ENCODE results near the gene C22orf31.

DNA sequence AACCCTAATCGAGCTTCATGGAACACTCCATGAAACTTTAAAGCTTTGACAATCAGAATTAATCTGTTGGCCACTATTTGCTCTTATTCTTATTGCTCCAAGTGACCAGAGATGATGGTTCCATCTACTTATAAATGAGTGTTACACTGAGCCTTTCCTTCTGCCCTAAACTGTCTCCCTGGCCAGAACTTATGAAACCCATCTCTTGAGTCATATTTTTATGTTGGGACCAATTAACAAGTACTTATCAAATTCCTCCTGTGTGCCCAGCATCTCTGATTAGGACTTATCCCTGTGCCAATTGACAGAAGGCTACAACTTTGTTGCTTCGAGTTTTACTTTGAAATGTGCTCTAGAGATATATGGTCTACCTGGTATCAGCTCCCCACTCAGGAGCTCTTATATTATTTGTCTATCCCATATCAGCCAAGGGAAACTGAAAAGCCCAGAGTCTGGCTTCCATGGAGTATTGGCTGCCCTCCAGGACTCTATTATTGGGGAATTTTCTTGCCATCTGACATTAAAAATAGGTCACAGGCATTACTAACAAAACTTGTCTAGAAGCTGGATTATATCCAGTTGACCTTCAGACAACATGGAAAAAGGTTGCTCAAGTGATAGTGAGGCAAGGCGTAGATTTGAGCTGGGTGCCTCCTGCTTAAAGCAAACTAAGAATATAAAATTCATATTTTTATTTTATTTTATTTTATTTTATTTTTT, 20.0 kb upstream of the C22orf31 start:
- TF ChIP-seq, protein P1, sequence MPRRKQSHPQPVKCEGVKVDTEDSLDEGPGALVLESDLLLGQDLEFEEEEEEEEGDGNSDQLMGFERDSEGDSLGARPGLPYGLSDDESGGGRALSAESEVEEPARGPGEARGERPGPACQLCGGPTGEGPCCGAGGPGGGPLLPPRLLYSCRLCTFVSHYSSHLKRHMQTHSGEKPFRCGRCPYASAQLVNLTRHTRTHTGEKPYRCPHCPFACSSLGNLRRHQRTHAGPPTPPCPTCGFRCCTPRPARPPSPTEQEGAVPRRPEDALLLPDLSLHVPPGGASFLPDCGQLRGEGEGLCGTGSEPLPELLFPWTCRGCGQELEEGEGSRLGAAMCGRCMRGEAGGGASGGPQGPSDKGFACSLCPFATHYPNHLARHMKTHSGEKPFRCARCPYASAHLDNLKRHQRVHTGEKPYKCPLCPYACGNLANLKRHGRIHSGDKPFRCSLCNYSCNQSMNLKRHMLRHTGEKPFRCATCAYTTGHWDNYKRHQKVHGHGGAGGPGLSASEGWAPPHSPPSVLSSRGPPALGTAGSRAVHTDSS (tag by site-specific recombination; IDR thresholded peaks at IDR 0.05) = no peak
- TF ChIP-seq, protein P2, sequence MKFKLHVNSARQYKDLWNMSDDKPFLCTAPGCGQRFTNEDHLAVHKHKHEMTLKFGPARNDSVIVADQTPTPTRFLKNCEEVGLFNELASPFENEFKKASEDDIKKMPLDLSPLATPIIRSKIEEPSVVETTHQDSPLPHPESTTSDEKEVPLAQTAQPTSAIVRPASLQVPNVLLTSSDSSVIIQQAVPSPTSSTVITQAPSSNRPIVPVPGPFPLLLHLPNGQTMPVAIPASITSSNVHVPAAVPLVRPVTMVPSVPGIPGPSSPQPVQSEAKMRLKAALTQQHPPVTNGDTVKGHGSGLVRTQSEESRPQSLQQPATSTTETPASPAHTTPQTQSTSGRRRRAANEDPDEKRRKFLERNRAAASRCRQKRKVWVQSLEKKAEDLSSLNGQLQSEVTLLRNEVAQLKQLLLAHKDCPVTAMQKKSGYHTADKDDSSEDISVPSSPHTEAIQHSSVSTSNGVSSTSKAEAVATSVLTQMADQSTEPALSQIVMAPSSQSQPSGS (tag by site-specific recombination; IDR thresholded peaks at IDR 0.05; ENCODE audit: low read depth) = no peak
- TF ChIP-seq ZNF211 (tag by site-specific recombination; IDR thresholded peaks at IDR 0.05; ENCODE audit: low read depth) (no peak), HOXA7 (CRISPR knock-in tag; IDR thresholded peaks at IDR 0.05; ENCODE audit: borderline replicate concordance) (no peak), ZNF214 (tag by site-specific recombination; IDR thresholded peaks at IDR 0.05; ENCODE audit: borderline replicate concordance) (no peak), YY1 (tag by site-specific recombination; IDR thresholded peaks at IDR 0.05) (no peak), ZBTB8A (tag by site-specific recombination; IDR thresholded peaks at IDR 0.05) (no peak)
- TF ChIP-seq, protein P3, sequence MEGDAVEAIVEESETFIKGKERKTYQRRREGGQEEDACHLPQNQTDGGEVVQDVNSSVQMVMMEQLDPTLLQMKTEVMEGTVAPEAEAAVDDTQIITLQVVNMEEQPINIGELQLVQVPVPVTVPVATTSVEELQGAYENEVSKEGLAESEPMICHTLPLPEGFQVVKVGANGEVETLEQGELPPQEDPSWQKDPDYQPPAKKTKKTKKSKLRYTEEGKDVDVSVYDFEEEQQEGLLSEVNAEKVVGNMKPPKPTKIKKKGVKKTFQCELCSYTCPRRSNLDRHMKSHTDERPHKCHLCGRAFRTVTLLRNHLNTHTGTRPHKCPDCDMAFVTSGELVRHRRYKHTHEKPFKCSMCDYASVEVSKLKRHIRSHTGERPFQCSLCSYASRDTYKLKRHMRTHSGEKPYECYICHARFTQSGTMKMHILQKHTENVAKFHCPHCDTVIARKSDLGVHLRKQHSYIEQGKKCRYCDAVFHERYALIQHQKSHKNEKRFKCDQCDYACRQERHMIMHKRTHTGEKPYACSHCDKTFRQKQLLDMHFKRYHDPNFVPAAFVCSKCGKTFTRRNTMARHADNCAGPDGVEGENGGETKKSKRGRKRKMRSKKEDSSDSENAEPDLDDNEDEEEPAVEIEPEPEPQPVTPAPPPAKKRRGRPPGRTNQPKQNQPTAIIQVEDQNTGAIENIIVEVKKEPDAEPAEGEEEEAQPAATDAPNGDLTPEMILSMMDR (tag by site-specific recombination; IDR thresholded peaks at IDR 0.05) = no peak
- TF ChIP-seq, protein P4, sequence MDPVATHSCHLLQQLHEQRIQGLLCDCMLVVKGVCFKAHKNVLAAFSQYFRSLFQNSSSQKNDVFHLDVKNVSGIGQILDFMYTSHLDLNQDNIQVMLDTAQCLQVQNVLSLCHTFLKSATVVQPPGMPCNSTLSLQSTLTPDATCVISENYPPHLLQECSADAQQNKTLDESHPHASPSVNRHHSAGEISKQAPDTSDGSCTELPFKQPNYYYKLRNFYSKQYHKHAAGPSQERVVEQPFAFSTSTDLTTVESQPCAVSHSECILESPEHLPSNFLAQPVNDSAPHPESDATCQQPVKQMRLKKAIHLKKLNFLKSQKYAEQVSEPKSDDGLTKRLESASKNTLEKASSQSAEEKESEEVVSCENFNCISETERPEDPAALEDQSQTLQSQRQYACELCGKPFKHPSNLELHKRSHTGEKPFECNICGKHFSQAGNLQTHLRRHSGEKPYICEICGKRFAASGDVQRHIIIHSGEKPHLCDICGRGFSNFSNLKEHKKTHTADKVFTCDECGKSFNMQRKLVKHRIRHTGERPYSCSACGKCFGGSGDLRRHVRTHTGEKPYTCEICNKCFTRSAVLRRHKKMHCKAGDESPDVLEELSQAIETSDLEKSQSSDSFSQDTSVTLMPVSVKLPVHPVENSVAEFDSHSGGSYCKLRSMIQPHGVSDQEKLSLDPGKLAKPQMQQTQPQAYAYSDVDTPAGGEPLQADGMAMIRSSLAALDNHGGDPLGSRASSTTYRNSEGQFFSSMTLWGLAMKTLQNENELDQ (tag by site-specific recombination; IDR thresholded peaks at IDR 0.05; ENCODE audit: low read depth) = no peak
